Activated T-cell treated with anti-CD3 and anti-CD28 coated beads for 48 hours (primary cell): ENCODE results near the gene STRN3.

Source experiments
- DNase-seq: peaks from one replicate; pipeline ENCODE4 v3.0.0-alpha.2; 2020; ENCODE audit warnings: low read depth

STRN3 gene

GRCh38 chr14:30872602-30873001, 153.6 kb downstream of the STRN3 start:
- DNase-seq, result no peak

DNA sequence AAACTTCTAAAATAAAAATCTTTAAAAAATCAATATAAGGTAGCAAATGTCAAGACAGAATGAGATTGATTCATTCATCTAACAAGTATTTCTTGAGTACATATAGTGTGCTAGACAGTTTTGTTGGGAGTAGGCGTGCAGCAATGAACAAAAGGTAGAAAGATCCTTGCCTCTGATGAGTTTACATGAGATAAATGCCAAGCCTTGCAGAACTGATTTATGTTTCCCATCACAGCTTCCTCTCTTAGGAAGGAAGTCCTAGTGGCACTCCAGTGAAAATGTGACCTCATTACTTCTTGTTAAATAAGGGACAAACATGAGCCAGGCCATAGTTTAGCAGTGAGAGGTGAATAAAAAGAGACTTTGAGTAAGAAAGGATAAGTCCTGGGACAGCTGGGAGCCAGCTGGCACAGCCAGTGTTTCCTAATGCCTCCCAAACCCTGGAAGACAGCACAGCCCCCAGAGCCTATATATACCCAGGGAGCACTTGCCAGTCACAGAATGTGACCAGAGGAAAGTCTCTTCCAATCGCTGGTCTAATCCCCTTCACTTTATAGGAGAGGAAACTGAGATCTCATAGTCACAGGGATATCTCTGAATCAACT, 156.5 kb downstream of the STRN3 start:
- no peak for DNase-seq

GRCh38 chr14:30868736-30869135, 157.4 kb downstream of the STRN3 start:
- no peak for DNase-seq

DNA sequence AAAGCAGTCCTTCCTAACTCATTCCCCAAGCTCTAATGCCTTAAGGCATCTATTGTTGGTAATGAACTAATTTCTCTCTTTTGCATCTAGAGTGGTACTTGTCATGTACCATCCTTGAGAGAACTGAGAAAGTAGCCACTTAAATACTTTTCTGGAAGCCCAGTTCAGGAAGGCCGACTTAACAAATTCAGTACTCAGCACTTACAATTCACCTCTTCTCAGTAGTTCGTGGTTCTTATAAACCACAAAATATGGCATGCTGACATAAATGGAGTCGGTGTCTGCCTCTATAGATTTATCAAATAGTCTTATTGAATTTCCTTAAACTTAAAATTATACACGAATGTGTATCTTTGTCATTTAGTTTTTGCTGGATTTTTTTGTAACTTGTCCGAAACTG, 161.2 kb downstream of the STRN3 start:
- no peak for DNase-seq

GRCh38 chr14:30861200-30861599, 165.0 kb downstream of the STRN3 start:
- DNase-seq, result no peak

GRCh38 chr14:30855345-30856037, 170.7 kb downstream of the STRN3 start:
- DNase-seq, result peak; percentile 4

DNA sequence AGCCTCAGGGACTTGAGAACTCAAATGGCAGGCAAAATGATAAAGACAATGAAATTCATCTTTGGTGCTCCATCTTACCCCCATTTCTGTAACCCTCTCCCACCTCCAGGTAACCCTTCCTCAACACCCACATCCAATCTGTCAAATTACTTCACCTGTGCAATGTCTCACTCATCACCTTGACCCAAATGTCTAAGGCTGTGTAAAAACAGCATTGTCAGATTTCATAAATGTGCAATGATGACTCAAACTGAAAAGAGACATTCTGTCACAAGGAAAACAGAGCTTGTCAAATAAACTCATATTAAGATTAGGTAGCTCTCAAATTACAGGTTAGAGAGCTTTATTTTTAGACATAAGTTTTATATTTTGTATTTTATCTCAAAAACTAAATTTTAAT, 171.7 kb downstream of the STRN3 start:
- DNase-seq, result no peak

DNA sequence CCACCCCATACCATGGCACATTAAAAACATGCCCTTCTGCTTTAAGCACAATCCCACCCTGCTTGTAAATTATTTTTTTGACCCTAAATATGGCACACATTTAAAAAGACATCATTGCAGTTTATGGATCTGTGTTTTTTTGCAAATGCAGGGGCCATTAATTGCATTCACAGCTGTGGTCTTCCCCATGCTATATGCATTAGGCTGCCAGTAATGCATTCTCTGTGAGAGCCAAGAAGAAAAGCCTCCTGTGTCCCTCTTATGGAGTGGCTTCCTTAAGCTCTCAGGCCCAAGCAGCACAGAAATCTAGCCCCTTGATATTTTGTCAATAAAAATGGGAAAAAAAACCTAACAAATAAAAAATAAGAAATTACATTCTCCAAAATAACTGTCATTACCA, 172.2 kb downstream of the STRN3 start:
- no peak for DNase-seq

- no peak for DNase-seq
Measured at GRCh38 chr14:30849983-30850382, 176.2 kb downstream of the STRN3 start.

DNA sequence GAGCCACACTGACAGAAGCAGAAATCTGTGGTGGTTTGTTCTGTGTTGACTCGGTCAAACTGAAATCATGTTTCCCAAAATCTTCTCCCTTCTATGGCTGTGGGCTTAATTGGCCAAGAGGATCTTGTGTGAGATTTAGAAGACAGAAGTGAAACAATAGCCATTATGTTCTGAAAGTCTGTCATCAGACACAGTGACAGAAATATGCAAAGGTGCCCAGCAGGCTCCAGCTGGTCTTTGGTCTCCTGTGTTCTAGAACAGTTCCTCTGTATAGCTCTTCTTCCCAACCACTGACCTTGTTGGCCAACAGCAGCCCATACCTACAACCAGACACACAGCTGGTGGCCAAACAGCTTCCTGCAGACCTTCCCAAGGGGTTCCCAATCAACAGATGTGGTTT, 176.8 kb downstream of the STRN3 start:
- DNase-seq, result no peak

DNA sequence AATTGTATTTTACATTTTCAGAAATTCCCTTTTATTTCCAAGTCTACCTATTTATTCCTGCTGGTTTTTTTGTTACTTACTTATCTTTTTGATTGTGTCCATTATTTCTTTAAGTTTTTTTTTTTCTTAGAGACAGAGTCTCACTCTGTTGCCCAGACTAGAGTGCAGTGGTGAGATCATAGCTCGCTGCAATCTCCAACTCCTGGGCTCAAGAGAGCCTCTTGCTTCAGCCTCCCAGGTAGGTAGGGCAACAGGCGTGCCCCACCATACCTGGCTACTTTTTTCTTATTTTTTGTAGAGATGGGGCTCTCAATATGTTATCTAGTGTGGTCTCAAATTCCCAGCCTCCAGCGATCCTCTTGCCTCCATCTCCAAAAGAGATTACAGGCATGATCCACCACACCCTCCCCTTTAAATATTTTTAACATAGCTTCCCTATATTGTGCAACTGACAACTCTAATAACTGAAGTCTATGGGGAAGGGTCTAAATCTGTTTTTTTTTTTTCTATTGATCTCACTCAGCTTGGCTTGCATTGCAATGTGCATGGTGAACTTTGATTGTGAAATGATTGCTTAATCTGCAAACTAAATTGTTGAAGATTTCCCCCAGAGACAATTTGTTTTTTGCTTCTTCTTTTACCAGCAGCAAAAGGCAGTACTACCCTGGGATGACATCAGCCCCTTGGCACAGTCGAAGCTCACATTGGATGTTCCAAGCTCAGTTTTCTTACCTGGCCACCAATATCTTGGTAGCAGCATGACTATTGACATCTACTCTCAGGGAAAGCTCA, 177.5 kb downstream of the STRN3 start:
- no peak for DNase-seq
